GM12874 (cell line): ENCODE results near the gene SEM1.

Source experiments
- CTCF ChIP-seq: IDR thresholded peaks from 2 replicates; pipeline ENCODE4 v1.5.1; 2011; ENCODE audit warnings: low read depth, mild to moderate bottlenecking, control low read depth, low read length, moderate library complexity; ENCODE audit not compliant: insufficient read depth

The SEM1 gene

GRCh38 chr7:96734343-96734742 is 24.7 kb upstream of the SEM1 start:
- TF ChIP-seq CTCF, result no peak

- TF ChIP-seq CTCF, result no peak
Observed at GRCh38 chr7:96729820-96730219, 20.2 kb upstream of the SEM1 start.

- no peak for TF ChIP-seq CTCF
Observed at GRCh38 chr7:96728139-96728538, 18.5 kb upstream of the SEM1 start.

- no peak for TF ChIP-seq CTCF
Observed at GRCh38 chr7:96727534-96728088, 18.0 kb upstream of the SEM1 start.

GRCh38 chr7:96723622-96724021 is 14.0 kb upstream of the SEM1 start:
- TF ChIP-seq CTCF, result no peak

- no peak for TF ChIP-seq CTCF
Observed at GRCh38 chr7:96720843-96721242, 11.2 kb upstream of the SEM1 start.

- no peak for TF ChIP-seq CTCF
Observed at GRCh38 chr7:96719164-96719563, 9.5 kb upstream of the SEM1 start.
